Mucosa of rectum (tissue), 2 donors: ENCODE measurements around the gene RHBDL3.
"Not testable (repeated sequence)": the region's sequence is repeated elsewhere in the genome, so short reads cannot be mapped to it uniquely, and the experiment has no call there.

Source experiments
- H3K27ac ChIP-seq, 2 donors: one replicate each; pipeline ENCODE4 v1.7.0; 2013; ENCODE audit warnings: inconsistent platforms in 2 of 2, low read depth in 2 of 2, low read length in 2 of 2
- H3K27me3 ChIP-seq, 2 donors: one replicate each; pipeline ENCODE4 v1.7.0; 2013; ENCODE audit warnings: low read length in 2 of 2; ENCODE audit not compliant: control insufficient read depth in 2 of 2, insufficient read depth in 2 of 2
- H3K36me3 ChIP-seq, 2 donors: one replicate each; pipeline ENCODE4 v1.7.0; 2013; ENCODE audit warnings: low read length in 2 of 2; ENCODE audit not compliant: control insufficient read depth in 2 of 2, insufficient read depth in 2 of 2
- H3K4me1 ChIP-seq, 2 donors: one replicate each; pipeline ENCODE4 v1.7.0; 2013; ENCODE audit warnings: low read length in 2 of 2, mild to moderate bottlenecking in 1 of 2; ENCODE audit not compliant: control insufficient read depth in 2 of 2, insufficient read depth in 2 of 2
- H3K4me3 ChIP-seq, 2 donors: one replicate each; pipeline ENCODE4 v1.7.0; 2013; ENCODE audit warnings: low read length in 2 of 2
- H3K9ac ChIP-seq, 2 donors: one replicate each; pipeline ENCODE4 v1.7.0; 2013; ENCODE audit warnings: low read length in 2 of 2, low read depth in 1 of 2, mild to moderate bottlenecking in 1 of 2
- H3K9me3 ChIP-seq, 2 donors: one replicate each; pipeline ENCODE4 v1.7.0; 2013; ENCODE audit warnings: low read length in 2 of 2; ENCODE audit not compliant: control insufficient read depth in 2 of 2
- donor health status: healthy.
- donor health status: Normal muscosa, but diverticular disease.

Gene RHBDL3

DNA sequence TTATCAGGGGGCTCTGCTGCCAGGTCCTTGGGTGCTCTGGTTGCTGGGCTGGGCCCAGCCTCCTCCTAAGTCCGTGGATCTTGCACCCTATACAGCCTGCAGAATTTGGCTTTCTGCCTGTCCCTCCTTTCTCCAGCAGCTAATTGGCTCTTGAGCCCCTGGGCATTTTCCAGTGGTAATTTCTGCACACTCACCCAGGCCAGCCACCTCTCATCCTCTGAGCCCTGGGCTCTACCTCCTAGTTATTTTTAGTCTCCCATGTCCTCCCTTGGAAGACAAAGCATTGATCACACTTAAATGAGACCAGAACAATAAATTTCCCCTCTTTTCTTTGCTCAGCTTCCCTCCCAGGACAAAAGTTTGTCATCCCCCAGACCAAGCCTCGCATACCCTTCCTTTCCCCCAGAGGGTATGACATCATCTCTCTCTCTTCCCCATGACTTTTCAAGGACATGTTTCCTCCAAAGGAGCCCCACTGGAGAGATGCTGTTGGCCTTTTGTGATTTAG, 38.2 kb downstream of the RHBDL3 start:
- no peak overlapping the region for H3K27ac ChIP-seq
- no peaks in the 10 kb centered on the region for H3K27me3 ChIP-seq
- no peaks in the 10 kb centered on the region for H3K4me1 ChIP-seq
- H3K9me3 ChIP-seq: no peaks in the 10 kb centered on the region
- no peaks in the 10 kb centered on the region for H3K36me3 ChIP-seq
- H3K4me3 ChIP-seq: no peak overlapping the region
- no peak overlapping the region for H3K9ac ChIP-seq

DNA sequence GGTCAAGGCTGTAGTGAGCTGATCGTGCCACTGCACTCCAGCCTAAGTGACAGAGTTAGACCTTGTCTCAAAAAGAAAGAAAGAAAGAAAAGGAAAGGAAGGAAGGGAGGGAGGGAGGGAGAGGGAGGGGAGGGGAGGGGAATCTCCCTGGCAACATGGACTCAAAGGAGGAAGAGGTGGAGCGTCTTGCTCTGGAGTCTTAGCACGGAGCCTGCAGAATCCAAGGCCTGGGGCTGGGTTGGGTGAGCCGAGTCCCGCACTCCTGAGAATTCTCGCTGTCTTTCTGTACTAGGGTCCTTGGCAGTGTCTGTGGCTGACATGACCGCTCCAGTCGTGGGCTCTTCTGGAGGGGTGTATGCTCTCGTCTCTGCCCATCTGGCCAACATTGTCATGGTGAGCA, 39.4 kb downstream of the RHBDL3 start:
- no peak overlapping the region for H3K4me3 ChIP-seq
- H3K27ac ChIP-seq: no peak overlapping the region

DNA sequence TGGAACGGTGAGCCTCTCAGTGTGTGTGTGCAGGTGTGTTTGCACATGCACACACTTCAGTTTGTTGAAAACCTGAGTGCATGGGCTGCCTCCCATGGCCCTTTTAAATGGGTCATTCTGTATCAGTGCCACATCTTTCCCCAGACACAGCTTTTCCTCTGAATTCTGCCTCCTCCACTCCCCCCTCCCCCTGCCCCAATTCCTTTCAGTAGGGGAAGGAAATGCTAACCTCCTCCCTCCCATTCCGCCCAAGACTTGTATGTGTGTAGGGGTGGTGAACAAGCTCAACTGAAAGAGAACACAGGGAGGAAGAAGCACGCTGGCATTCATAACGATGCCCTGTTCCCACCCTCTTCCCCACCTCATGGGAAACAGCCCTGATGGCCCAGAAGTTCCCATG, 42.0 kb downstream of the RHBDL3 start:
- Histone ChIP-seq H3K27ac (no peak overlapping the region), H3K36me3 (no peaks in the 10 kb centered on the region), H3K4me1 (no peaks in the 10 kb centered on the region)

More for the DNA sequence above, 39.4 kb downstream of the RHBDL3 start:
- Histone ChIP-seq H3K36me3 (no peaks in the 10 kb centered on the region), H3K9me3 (no peaks in the 10 kb centered on the region), H3K27me3 (no peaks in the 10 kb centered on the region), H3K9ac (no peak overlapping the region), H3K4me1 (no peaks in the 10 kb centered on the region)

DNA sequence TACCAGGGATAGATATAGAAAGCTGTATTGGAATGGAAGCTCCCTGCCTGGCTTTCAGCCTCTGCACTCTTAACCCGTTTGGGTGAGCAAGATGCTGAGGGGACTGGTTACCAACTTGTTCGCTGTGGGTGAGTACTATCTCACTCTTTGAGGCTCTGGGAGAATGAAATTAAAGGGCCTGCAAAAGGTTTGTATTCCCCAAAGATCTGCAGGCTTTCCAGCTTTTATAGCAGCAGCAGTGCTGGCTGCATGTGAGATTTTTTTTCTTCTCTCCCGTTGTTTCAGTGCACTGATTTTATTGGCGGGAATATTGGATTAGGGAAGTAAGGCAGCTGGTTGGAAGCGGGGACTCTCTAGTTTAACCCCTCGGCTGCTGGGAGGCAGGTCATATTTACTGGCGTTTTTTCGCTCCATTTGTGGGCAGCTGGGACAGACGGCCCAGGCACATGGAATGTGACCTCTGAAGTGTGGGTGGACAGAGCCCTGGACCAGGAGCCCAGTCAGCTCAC, 45.5 kb downstream of the RHBDL3 start:
- Histone ChIP-seq H3K4me3 (no peak overlapping the region), H3K4me1 (no peaks in the 10 kb centered on the region), H3K27me3 (peaks cover 0 to 2% of the 10 kb centered on the region in 2 donors), H3K9me3 (no peaks in the 10 kb centered on the region), H3K9ac (no peak overlapping the region), H3K36me3 (no peaks in the 10 kb centered on the region), H3K27ac (no peak overlapping the region)

More for the DNA sequence above, 42.0 kb downstream of the RHBDL3 start:
- Histone ChIP-seq H3K9me3 (no peaks in the 10 kb centered on the region), H3K4me3 (no peak overlapping the region), H3K9ac (no peak overlapping the region), H3K27me3 (peaks cover 0 to 2% of the 10 kb centered on the region in 2 donors)

DNA sequence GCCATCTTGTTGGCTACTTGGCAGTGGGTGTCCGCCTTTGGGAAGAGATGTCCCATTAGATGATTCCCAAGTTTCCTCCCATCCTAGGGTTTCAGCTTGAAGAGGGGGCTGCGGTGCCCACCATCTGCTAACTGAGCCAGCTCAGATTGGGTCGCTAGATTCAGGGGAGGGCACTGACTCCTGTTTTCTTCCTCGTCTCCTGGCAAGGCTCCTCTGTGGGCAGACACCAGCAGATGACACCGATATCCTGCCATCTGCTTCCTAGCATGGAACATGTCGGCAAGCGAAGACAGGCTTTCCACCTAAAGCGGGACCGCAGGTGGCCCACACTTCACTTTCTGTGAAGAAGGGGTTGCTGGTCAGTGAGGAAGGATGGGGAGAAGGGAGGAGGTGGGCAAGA, 49.0 kb downstream of the RHBDL3 start:
- Histone ChIP-seq H3K4me3 (no peak overlapping the region), H3K36me3 (no peaks in the 10 kb centered on the region), H3K27me3 (peaks cover 0 to 2% of the 10 kb centered on the region in 2 donors), H3K27ac (no peak overlapping the region), H3K9me3 (no peaks in the 10 kb centered on the region), H3K4me1 (no peaks in the 10 kb centered on the region), H3K9ac (no peak overlapping the region)

DNA sequence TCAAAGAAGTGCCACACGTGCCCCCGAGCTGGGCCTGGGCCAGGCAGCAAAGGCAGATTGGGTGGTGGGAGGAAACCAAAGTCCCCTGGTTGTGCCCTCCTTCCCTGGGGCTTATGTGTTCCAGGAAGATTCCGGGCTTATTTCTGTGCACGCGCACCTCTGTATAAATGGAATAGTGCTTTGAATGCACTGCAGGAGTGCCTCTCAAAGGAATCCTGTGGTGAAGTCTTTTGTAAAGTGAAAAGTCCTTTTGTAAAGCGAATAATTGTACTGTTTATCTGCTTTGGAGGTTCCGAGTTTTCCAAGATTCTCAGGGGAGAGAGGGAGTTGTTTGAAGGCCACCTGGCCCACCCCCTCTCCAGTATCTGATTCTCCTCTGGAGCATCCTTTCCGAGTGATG, 49.5 kb downstream of the RHBDL3 start:
- H3K9ac ChIP-seq: no peak overlapping the region
- H3K9me3 ChIP-seq: no peaks in the 10 kb centered on the region
- H3K4me3 ChIP-seq: no peak overlapping the region
- H3K27ac ChIP-seq: no peak overlapping the region
- H3K27me3 ChIP-seq: peaks cover 0 to 2% of the 10 kb centered on the region in 2 donors
- no peaks in the 10 kb centered on the region for H3K4me1 ChIP-seq
- H3K36me3 ChIP-seq: no peaks in the 10 kb centered on the region

DNA sequence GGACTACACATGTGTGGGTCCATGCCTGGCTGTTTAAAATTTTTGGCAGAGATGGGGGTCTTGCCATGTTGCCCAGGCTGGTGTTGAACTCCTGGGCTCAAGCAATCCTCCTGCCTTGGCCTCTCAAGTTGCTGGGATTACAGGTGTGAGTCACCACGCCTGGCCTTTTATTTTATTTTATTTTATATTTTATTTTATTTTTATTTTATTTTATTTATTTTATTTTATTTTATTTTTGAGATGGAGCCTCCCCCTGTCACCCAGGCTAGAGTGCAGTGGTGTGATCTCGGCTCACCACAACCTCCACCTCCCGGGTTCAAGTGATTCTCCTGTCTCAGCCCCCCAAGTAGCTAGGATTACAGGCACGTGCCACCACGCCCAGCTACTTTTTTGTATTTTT, 51.0 kb downstream of the RHBDL3 start:
- not testable (repeated sequence) for H3K36me3 ChIP-seq, H3K4me1 ChIP-seq, H3K27me3 ChIP-seq, H3K4me3 ChIP-seq, H3K27ac ChIP-seq, H3K9ac ChIP-seq, H3K9me3 ChIP-seq

DNA sequence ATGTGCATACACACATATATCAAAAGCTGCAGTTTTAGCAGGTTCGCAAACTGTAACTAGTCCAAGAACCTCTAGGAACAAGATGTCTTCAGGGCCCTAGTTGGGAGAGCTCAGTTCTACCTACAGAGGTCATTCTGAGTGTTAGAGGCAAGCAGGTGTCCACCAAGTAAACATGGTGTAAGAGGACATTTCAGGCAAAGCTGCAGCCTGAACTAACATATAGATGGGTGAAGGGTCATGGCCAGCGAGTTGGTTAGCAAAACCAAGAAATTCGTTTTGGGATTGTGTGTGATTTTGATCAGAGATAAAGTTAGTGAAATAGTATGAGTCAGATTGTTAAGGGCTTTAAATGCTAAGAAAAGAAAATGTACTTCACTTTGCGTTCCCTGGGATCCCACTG, 51.7 kb downstream of the RHBDL3 start:
- Histone ChIP-seq H3K4me3 (no peak overlapping the region), H3K36me3 (no peaks in the 10 kb centered on the region), H3K4me1 (no peaks in the 10 kb centered on the region), H3K9ac (no peak overlapping the region), H3K9me3 (no peaks in the 10 kb centered on the region), H3K27ac (no peak overlapping the region), H3K27me3 (no peaks in the 10 kb centered on the region)

DNA sequence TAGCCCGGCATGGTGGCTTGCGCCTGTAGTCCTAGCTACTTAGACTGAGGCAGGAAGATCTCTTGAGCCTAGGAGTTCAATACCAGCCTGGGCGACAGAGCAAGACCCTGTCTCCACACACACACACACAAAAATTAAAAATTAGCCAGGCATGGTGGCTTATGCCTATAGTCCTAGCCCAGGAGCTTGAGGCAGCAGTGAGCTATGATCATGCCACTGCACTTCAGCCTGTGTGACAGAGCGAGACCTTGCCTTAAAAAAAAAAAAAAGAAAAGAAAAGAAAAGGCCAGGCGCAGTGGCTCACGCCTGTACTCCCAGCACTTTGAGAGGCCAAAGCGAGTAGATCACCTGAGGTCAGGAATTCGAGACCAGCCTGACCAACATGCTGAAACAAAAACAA, 52.4 kb downstream of the RHBDL3 start:
- H3K27me3 ChIP-seq: no peaks in the 10 kb centered on the region
- no peak overlapping the region for H3K27ac ChIP-seq

DNA sequence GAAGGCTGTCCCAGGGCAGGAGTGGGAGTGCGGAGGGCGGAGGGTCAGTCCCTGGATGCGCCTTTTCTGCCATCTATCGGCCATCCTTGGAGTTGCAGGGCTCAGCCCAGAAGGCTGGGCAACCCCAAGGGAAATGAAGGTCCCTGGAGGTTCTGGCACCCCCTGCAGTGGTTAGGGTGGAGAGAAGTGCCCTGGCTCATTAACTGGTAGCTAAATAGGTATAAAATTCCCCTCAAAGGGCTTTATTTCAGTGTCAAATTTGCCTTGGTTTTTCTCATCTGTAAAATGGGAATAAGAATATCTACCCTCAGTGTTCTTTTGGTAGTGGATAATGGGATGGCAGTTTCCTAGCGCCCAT, 53.9 kb downstream of the RHBDL3 start:
- Histone ChIP-seq H3K36me3 (no peaks in the 10 kb centered on the region), H3K9ac (no peak overlapping the region), H3K27ac (no peak overlapping the region), H3K27me3 (no peaks in the 10 kb centered on the region), H3K9me3 (no peaks in the 10 kb centered on the region), H3K4me3 (peak overlapping the region in 1 of 2 donors; percentile 48), H3K4me1 (peaks cover 3 to 5% of the 10 kb centered on the region in 2 donors)

More for the DNA sequence above, 52.4 kb downstream of the RHBDL3 start:
- H3K4me3 ChIP-seq: no peak overlapping the region
- no peaks in the 10 kb centered on the region for H3K9me3 ChIP-seq
- no peak overlapping the region for H3K9ac ChIP-seq
- no peaks in the 10 kb centered on the region for H3K4me1 ChIP-seq
- H3K36me3 ChIP-seq: no peaks in the 10 kb centered on the region

DNA sequence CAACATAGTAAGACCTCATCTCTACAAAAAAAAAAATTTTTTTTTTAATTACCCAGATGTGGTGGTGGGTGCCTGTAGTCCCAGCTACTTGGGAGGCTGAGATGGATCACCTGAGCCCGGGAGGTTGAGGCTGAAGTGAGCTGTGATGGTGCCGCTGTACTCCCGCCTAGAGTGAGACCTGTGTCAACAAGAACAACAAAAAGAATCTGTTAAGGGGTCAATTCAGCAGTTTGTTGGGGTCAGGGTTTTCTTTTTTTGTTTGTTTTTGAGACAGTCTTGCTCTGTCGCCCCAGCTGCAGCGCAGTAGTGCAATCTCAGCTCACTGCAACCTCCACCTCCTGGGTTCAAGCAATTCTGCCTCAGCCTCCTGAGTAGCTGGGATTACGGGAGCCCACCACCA, 54.4 kb downstream of the RHBDL3 start:
- H3K27ac ChIP-seq, H3K4me1 ChIP-seq, H3K36me3 ChIP-seq, H3K27me3 ChIP-seq, H3K4me3 ChIP-seq, H3K9ac ChIP-seq, H3K9me3 ChIP-seq: not testable (repeated sequence)
